ENCODE measurements around the gene BCL7A.

The BCL7A gene

DNA sequence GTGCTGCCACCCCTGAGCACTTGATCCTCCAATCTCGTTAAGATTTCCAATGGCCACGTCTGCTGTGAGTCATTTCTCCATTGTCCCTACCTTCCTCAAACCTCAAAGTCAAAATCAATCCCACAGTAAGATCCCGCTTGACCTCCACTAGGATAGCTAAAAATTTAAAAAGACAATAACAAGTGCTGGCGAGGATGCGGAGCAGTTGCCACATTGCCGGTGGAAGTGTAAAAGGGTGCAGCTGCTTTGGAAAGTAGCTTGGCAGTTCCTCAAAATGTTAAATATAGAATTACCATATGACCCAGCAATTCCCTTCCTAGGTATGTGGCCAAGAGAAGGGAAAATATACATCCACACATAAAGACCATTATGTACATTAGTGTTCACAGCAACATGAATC is 9.5 kb upstream of the BCL7A start:
- TF ChIP-seq, protein P1, sequence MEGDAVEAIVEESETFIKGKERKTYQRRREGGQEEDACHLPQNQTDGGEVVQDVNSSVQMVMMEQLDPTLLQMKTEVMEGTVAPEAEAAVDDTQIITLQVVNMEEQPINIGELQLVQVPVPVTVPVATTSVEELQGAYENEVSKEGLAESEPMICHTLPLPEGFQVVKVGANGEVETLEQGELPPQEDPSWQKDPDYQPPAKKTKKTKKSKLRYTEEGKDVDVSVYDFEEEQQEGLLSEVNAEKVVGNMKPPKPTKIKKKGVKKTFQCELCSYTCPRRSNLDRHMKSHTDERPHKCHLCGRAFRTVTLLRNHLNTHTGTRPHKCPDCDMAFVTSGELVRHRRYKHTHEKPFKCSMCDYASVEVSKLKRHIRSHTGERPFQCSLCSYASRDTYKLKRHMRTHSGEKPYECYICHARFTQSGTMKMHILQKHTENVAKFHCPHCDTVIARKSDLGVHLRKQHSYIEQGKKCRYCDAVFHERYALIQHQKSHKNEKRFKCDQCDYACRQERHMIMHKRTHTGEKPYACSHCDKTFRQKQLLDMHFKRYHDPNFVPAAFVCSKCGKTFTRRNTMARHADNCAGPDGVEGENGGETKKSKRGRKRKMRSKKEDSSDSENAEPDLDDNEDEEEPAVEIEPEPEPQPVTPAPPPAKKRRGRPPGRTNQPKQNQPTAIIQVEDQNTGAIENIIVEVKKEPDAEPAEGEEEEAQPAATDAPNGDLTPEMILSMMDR (IDR thresholded peaks at IDR 0.05; ENCODE audit: borderline replicate concordance, control extremely low read depth, extremely low read depth, insufficient read depth, missing control alignments): no peak
- DNase-seq (ENCODE audit: low spot score): no peak
- in situ Hi-C loops (cut with MboI; ENCODE audit: low sequenced_read_pairs, unreplicated experiment): no loop called here

GRCh38 chr12:122013136-122013535 is 8.5 kb upstream of the BCL7A start:
- DNase-seq (ENCODE audit: low spot score): no peak
- TF ChIP-seq, protein P1 (IDR thresholded peaks at IDR 0.05; ENCODE audit: borderline replicate concordance, control extremely low read depth, extremely low read depth, insufficient read depth, missing control alignments): no peak
- in situ Hi-C loops (cut with MboI; ENCODE audit: low sequenced_read_pairs, unreplicated experiment): no loop called here

DNA sequence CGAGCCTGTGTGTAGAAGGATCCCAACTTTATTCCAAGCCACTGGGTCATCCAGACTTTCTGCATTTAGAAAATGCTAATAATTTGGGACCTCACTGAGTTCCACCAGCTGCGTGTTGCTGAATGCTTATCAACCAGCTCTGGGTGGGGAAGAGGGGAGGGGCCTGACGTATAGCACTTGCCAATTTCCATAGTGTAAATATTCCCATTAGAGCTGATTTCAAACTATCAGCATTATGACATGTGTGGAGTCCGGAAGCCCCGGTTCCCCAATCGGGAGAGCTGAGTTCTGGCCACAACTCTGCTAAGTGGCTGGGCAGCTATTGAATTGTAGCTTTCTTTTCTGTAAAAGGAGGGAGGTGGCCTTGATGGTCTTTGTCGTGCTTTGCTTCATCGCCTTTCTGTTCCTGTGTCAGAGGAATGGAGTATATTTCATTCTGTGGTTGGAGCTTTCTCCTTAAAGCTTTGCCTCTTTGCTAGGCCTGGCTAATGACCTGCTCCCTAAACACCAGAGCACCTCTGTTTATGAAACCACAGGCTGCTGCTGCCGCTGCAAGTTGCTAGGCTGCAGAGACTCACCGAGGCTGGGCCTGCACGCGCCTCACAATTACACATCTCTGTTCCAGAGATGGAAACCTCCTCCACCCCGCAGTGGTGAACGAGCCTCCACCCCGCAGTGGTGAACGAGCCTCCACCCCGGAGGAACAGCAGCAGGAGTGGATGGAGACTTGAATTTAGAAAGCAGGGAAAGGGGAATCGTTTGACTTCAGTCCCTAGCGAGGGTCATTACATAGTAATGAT is 7.7 kb upstream of the BCL7A start:
- DNase-seq (ENCODE audit: low spot score): no peak
- TF ChIP-seq, protein P1 (IDR thresholded peaks at IDR 0.05; ENCODE audit: borderline replicate concordance, control extremely low read depth, extremely low read depth, insufficient read depth, missing control alignments): no peak
- in situ Hi-C loops (cut with MboI; ENCODE audit: low sequenced_read_pairs, unreplicated experiment): no loop called here

- no peak for DNase-seq (ENCODE audit: low spot score)
- TF ChIP-seq, protein P1 (IDR thresholded peaks at IDR 0.05; ENCODE audit: borderline replicate concordance, control extremely low read depth, extremely low read depth, insufficient read depth, missing control alignments): no peak
- in situ Hi-C loops (cut with MboI; ENCODE audit: low sequenced_read_pairs, unreplicated experiment): no loop called here
Measured at GRCh38 chr12:122014781-122015180, 6.9 kb upstream of the BCL7A start.

GRCh38 chr12:122018457-122018856 is 3.2 kb upstream of the BCL7A start:
- in situ Hi-C loops (cut with MboI; ENCODE audit: low sequenced_read_pairs, unreplicated experiment): no loop called here
- TF ChIP-seq, protein P1 (IDR thresholded peaks at IDR 0.05; ENCODE audit: borderline replicate concordance, control extremely low read depth, extremely low read depth, insufficient read depth, missing control alignments): no peak
- DNase-seq (ENCODE audit: low spot score): no peak

- TF ChIP-seq, protein P1 (IDR thresholded peaks at IDR 0.05; ENCODE audit: borderline replicate concordance, control extremely low read depth, extremely low read depth, insufficient read depth, missing control alignments): no peak
- DNase-seq (ENCODE audit: low spot score): no peak
- in situ Hi-C loops (cut with MboI; ENCODE audit: low sequenced_read_pairs, unreplicated experiment): no loop called here
Measured at GRCh38 chr12:122018937-122019336, 2.7 kb upstream of the BCL7A start.

Data from GM13976 (cell line).